GM21786 (cell line): Measurements from ENCODE around the gene CFAP157.
A peak's percentile ranks its signal among the peaks of the same experiment; 100 is the strongest.
"Not testable (repeated sequence)": the region's sequence is repeated elsewhere in the genome, so short reads cannot be mapped to it uniquely, and the experiment has no call there.

Experiments
- ATAC-seq: cut with Tn5 transposase; IDR thresholded peaks from one replicate; pipeline ENCODE4 v1.9.1; 2021; ENCODE audit not compliant: unreplicated experiment

Gene CFAP157

DNA sequence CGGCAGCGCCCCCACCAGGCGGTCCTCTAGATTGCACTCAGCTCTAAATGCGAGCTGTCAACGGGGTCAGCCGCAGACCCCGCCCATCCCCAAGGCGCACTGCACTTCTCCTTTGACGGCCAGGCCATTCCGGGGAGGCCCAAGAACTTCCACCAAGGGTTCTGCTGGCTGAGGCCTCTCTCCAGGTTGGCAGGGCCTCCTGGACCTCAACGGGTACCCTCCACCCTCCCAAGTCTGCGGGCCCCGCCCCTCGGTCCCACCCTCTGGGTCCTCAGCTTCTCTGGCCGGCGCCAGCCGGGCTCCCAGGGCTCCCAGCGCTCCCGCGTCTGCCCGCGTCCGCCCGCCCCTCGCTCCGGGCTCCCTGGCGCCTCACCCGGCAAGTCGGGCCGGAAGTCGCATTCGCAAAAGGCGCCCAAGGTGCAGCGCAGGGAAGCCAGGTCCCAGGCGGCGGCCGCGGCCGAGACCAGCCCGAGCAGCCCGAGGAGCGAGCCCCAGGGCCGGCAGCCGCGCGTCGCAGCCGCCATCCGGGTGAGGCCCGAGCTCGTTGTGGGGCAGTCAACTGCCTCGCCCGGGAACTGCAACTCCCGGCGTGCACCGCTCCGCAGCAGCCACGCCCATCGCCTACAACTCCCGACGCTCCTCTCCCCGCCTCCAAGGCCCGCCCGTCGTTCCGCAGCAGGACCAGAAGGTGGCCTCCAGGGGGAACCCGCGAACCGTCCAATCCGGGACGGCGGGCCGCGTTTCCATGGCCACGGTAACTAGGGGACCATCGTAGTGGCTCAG lies 28.1 kb downstream of the CFAP157 start, which contains the start of gene TOR2A:
Gene TOR2A (minus strand): TSS at position 548 of the 783 bp plus-strand sequence. CDS start 24 bp downstream, at position 524.
- ATAC-seq, result peak; percentile 79

DNA sequence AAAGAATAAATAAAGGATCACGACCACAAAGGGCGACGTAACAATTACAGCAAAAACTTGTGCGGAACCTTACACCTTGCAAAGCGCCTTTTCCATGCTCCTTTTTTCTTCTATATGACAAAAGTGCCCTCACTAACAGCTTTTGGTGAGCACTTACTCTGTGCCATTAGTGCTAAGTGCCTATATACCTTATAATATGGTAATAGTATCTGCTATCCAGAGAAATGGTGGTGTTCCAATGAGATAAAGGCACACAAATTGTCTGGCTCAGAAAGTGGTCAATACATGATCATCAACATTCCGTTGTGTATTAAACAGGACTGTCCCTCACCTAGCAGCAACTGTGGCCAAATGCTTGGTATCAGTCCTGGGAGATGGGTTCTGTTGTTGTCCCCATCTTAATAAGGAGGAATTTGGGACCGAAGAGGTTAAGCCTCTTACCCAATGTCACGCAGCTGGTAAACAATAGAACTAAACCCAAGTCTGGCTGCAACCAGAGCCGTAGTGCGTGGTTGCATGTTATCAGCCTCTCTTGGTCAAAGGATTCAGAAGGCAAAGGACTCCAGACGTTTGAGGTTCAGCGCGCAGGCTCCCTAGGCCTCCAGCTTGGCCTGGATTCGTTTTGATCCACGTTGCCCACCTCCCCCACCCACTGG lies 28.9 kb downstream of the CFAP157 start:
- peak; percentile 6 for ATAC-seq

DNA sequence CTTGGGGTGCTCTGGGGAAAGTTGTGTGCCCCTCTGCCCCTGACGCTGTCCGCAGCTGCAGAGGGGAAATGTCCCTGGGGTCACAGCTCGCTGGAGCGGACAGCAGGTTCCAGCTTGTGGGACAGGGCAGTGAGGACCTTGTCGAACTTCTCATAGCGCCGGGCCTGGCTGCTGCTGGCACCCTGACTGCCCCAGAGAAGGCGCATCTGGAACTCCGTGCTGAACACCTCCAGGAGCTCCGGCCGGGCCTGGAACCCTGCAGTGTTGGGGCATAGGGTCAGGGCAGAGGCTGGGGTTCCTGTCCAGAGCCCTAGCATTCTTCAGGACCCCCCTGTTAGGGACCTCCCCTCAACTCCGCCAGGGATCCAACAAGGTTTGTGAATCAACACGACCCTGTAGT lies 31.9 kb downstream of the CFAP157 start:
- ATAC-seq, result no peak

DNA sequence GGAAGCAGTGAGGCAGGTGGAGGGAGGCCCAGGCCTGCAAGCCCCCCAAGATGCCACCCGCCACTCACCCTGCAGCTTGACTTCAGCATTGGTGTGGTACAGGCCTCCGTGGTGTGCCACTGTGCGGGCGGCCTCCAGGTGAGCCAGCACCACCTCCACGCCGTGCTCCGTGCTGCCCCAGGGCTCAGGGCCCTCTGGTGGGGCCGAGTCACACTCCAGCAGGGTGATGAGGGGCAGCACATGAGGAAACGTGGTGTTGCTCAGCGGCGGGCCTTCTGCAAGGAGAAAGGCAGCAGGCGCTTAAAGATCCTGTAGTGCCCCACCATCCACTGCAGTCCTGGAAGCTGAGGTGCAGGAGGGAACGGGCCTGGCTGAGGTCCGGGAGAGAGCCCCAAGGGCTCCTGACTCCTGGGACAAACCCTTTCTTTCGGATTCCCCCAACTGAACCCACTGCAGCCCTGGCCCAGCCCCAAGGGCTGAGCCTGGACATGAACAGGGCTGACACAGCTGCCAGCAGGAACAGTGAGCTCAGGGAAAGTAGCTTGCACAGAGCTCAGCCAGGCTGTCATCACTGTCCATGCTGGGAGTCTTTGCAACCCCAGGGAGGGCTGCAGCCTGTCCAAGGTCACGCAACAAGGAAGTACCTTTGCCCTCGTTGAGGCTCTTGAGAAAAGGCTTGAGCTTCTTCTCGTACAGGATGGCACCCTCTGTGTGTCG lies 33.0 kb downstream of the CFAP157 start:
- no peak for ATAC-seq

DNA sequence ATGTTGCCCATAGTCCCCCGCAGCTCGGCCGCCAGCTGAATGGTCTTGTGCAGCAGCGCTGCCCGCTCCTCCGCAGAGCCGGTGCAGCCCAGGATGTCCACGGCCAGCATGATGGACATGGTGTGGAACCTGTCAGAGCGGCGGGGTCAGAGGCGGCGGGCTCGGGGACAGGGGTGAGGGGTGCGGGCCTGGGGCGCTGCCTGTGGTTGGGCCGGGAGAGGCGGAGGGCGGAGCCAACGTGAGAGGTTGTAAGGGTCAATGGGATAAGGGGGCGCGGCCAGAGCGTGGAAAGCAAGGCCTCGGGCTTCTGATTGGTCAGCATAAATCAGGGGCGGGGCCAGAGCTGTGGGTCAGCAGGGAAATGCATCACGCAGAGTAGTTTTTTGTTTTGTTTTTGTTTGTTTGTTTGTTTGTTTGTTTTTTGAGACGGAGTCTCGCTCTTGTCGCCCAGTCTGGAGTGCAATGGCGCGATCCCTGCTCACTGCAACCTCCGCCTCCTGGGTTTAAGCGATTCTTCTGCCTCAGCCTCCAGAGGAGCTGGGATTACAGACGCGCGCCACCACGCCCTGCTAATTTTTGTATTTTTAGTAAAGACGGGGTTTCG lies 35.1 kb downstream of the CFAP157 start:
- no peak for ATAC-seq

DNA sequence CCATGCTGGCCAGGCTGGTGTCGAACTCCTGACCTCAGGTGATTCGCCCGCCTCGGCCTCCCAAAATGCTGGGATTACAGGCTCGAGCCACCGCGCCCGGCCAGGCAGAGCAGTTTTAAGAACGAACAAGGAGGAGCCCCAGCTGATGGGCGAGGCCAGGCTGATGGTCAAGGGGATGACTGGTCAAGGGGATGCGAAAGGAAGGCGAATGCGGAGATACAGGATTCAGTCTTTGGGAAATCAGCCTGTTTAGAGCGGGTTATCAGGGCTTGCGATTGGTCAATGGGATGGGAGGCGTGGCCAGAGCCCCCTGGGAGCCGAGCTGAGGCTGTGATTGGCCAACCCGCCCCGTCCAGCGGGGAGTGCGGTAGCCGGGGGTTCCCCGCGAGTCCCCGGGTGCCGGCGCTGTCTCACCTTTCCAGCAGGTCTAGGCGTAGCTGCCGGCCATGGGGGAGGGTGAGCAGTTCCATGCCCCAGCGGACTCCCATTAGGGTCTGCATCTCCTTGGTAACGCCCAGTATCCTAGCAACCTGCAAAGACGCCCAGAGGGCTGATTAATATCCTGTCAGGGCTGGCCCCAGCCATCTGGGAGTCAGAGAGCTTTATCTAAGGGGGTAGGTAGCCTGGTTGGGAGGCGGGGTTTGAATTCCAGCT lies 35.8 kb downstream of the CFAP157 start:
- no peak for ATAC-seq

DNA sequence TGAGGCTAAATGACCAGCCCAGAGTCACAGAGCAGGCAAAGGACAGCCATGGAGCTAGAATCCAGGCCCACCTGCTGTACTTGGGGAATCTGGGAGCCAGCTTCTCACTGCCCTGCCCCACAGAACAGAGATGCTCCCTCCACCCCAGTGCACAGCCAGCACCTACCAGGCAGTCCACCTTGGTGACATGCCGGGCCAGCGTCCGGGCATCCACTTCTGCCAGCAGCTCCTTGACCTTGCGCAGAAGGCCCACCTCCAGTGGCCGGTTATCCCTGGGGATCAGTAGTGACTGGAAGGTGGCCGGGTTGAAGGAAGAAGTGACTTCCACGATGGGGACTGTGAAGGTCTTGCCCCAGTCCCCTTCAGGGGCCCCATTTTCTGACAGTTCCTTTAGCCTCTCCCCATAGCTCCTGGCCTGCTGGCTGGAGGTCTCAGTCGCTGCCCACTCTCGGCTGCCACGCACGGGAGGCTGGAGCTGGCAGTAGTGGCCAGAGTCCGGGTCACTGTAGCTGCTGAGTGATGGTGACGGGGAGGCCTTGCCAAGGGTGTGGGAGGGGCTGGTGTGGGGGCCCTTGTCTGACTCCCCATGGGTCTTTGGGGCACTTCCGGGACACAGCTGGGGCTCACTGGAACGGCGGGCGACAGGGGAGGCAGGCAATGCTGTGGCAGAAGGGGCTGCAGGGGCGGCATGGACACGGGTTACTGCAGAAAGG lies 37.8 kb downstream of the CFAP157 start:
- ATAC-seq, result no peak

DNA sequence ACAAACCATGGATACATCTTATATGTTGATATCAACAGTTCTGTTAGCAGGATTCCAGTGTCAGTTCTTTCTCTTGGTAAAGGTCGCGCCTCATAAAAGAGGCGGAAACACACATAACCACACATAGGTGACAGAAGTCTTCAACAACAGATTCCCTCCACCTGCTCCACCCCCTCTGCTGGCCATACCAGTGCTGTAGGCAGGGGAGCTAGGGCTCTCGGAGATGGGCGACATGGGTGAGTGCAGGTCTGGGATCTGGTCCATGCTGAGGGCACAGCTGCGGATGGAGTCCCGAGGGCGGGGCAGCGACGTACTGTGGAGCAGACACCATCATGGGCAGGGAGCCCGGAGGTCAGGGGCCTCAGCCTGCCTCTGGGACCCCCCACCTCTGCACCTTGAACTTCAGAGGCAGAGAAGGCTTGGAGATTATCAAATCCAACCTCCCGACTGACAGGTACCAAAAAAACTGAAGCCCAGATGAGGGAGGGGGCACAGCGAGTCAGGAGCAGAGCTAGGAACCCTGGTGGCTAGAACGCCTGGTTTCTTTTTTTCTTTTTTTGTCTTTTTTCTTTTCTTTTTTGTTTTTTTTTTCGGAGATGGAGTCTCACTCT lies 40.3 kb downstream of the CFAP157 start:
- no peak for ATAC-seq

DNA sequence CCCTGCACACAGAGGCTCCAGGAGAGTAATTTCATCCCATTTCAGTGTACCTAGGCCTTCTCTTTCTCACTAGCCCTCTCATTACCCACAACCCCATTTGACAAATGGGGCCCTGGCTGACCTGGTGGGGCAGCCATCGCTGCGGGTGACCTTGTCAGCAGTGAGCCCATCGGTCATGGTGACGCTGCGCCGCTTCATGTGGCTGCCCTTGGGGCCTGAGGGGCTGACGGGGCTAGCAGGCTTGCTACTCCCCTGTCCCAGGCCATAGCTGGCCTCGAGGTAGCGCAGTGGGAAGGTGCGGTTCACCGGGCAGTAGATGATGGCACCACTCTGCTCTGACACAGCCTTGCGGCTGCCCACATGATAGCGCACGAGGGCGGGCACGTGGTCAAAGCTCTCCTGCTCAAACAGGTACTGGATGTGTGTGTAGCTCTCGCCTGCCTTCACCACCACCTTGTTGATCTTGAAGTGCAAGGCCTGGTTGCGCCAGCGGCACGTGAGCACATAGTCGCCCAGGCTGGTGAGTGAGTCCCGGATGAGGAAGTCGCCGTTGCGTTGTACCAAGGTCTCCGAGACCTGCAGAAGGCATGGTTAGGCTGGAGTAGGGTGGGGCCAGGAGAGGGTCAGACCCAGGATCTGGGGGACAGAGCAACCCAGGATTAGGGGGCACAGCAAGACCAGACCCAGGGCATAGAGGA lies 42.5 kb downstream of the CFAP157 start:
- ATAC-seq, result no peak

DNA sequence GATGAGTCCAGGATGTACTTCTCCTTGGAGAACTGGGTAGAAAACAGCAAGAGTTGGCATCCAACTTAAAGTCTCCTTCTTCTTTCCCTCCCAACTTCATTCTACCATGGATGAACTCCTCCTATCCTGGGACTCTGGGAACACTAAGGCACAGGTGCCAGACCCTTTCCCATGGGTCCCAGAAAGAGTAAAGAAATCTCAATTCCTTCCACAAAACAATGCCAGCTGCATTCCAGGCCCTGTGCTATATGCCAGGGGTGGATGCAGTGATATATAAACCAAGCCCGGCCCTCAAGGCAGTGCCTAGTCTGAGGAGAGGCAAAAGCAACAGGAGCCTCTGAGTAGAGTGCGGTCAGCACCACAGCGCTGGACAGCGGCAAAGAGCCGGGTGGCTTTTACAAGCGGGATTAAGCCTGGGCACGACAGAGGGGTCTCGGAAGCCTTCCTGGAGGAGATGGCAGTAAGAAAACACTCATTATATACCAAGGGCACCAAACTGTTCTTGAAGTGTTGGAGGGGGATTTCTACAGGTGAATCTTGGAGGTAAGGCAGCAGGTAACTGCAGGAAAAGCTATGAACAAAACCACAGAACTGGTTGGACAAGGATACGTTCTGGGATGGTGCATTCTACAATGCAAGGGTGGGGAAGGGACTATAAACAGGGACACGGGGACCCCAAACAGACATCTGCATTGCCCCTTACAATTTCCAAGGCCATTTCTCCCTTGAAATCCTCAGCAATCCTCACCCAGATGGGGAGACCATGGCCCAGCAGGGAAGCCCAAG lies 44.7 kb downstream of the CFAP157 start:
- no peak for ATAC-seq

DNA sequence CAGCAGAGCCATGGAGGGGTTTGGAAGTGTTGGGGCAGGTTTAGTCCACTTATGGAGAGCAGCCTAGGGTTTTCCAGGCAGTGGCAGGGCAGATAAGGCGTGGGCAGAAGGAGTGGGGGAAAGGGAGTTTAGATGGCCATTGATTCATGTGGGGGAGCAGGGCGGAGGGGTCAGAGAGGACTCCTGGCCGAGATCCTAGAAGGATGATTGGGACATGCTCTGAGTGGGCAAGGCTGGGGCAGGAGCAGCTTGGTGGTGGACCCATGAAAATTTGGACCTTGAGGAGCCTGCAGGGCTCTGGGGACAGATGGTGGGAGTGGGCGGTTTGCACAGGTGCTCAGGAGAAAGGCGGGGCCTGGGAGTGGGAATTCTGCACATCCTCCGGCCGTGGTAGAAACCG lies 46.4 kb downstream of the CFAP157 start:
- ATAC-seq, result no peak

DNA sequence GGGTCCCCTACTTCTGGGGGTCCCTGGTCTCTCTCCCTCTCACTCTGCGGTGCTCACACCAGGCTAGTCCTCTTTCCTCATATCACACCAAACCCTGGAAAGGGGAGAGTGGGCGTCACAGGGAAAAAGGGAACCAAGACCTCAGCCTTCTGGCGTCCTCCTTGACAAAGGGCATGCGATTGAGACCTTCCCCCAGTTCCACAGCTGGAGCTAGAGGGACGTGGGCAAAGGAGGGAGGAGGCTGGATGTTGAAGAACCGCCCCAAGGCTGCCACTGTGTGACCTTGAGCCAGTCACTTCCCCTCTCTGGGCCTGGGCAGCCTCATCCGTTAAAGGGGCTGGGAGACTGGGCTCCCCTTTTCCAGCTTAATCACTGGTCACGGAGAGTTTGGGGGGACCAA lies 46.8 kb downstream of the CFAP157 start:
- no peak for ATAC-seq

DNA sequence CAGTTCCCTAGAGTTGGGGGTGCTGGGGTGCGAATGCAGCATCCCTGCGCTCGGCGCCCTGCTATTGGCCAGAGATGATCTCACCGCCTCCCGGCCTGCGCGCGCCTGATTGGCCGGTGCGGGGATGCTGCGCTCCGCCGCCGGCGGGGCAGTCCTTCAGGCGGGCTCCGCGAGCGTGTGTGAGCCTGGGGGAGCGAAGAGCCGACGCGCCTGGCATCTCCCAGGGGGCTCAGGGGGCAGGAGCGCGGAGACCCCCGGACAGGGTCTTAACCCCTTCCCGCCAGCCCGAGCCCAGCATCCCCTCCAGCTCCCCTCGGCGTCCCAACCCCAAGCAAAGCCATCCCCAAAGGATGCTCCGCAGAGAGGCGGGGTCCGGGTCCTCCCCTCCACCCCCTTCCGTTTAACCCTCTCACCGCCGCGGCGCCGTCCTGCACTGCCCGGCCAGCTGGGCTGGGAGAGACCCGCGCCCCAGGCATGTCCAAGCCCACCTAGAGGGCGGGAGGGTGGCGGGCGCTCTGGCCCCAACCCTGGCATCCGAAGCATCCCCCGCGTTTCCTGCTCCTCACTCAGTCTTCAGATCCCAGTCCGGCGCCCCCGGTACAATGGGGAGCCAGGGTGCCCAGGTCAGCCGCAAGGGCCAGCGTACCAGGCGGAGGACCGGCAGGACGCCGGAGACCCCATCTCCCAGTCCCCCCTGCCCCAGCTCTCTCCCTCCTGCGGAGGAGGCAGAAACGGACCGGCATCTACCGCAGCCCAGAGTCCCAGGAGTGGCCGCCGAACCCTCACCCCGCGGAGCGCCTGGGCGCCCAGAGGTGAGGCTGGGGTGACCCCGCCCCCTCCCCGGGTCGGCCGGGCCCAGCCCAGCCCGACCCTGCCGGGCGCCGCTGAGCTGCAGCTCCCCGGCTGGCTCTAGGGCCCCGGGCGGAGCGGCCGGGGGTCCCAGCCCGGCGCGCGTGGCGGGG lies 47.6 kb downstream of the CFAP157 start:
- ATAC-seq, result no peak

DNA sequence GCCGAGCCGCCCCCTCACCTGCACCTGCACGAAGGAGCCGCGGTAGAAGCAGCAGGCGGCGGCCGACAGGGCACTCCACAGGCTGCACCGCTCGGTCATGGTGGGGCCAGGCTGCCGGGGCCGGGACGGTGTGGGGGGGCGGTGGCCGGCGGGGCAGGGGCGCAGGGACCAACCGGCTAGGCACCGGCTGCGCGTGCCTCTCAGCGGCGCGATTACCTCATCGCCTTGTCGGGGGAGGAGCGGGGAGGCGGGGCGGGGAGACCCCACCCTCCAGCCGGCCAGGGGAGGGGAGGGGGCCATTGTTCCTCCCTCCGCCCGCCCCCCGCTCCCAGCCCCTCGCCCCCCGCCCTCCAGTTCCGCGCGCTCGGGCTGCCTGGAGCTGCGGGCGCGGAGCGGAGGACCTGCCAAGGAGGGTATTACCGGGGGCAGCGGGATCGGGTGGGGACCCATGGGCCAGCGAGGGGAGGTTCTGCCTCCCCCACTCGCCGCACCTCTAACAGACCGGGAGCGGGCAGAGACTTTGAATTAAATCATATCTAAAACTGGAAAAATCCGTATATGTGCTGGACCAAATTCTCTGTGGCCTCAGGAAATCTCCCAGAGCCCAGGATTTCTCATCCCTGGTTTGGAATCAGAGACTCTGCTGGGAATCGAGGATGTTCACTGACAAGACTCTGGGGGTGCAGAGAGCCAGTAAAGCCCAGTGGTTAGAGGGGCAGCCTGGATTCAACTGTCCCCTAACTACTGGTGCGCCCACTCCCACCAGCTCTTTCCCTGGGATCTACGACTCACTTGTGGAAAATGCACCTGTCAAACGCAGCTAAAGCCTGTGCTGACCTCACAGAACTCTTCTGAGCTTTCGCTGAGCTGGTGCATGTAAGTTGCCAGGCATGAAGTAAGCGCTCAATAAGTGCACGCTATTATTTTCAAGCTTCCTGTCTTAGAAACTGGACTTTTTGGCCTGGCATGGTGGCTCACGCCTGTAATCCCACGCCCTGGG lies 48.6 kb downstream of the CFAP157 start:
- no peak for ATAC-seq

DNA sequence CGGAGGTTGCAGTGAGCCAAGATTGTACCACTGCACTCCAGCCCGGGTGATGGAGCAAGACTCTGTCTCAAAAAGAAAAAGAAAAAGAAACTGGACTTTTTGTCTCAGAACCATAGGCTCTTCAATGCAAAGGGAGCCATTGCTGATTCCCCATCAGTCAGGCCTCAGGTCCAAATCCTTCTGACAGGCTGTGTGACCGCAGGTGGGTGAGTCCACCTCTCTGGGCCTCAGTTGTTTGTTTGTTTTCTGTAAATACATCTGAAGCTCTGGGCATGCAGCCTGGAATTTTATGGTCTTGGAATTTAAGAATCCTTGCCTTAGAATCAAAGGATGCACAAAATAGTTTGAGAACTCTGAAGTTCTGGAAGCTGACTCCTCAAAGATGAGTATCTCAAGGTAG lies 49.4 kb downstream of the CFAP157 start:
- no peak for ATAC-seq

DNA sequence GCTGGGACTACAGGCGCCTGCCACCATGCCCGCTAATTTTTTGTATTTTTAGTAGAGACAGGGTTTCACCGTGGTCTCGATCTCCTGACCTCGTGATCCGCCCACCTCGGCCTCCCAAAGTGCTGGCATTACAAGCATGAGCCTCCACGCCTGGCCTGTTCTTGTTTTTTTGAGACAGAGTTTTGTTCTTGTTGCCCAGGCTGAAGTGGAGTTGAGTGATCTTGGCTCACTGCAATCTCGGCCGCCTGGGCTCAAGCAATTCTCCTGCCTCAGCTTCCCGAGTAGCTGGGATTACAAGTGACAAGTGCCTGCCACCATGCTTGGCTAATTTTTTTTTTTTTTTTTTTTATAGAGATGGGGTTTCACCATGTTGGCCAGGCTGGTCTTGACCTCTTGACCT lies 50.0 kb downstream of the CFAP157 start:
- not testable (repeated sequence) for ATAC-seq
